ENCODE measurements around the gene TNNT2.

TNNT2 gene

GRCh38 chr1:201313086-201313485, 64.4 kb downstream of the TNNT2 start:
- Histone ChIP-seq H3K36me3 (ENCODE audit: control insufficient read depth in 5 of 5, insufficient read depth in 5 of 5, low read length in 5 of 5) (peaks cover 0 to 17% (median 6%) of the 10 kb centered on the region in 5 donors), H3K4me1 (ENCODE audit: control insufficient read depth in 5 of 5, insufficient read depth in 5 of 5, low read length in 5 of 5) (peaks cover 8 to 38% (median 26%) of the 10 kb centered on the region in 5 donors), H3K27ac (ENCODE audit: low read depth, low read length) (no peak overlapping the region), H3K27me3 (ENCODE audit: control insufficient read depth in 5 of 5, insufficient read depth in 4 of 5, low read length in 5 of 5) (peaks cover 0 to 13% (median 0%) of the 10 kb centered on the region in 5 donors), H3K9me3 (ENCODE audit: control insufficient read depth in 5 of 5, low read length in 5 of 5) (no peaks in the 10 kb centered on the region), H3K4me3 (ENCODE audit: low read depth in 1 of 5, low read length in 5 of 5) (no peak overlapping the region), H3K9ac (ENCODE audit: low read length in 5 of 5) (no peak overlapping the region)

DNA sequence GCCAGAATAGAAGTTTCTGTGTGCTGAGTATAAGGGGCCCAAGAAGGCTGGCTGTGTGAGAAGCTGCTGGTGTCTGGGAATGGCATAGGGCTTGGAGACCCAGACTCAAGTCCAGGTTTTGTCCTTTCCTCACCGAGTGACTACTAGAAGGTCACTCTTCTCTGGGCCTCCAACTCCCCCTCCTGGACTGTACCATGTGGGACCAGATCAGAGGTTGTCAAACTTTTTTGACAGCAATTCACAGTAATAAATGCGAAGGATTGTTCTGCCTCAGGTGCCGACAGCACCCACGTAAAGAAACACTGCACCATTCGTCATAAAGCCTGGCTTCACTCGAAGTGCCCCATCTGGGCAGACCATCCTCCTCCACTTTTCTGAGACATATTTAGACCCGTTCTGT, 65.2 kb downstream of the TNNT2 start:
- Histone ChIP-seq H3K36me3 (ENCODE audit: control insufficient read depth in 5 of 5, insufficient read depth in 5 of 5, low read length in 5 of 5) (peaks cover 0 to 10% (median 0%) of the 10 kb centered on the region in 5 donors), H3K27ac (ENCODE audit: low read depth, low read length) (no peak overlapping the region), H3K4me1 (ENCODE audit: control insufficient read depth in 5 of 5, insufficient read depth in 5 of 5, low read length in 5 of 5) (peaks cover 8 to 46% (median 33%) of the 10 kb centered on the region in 5 donors), H3K9me3 (ENCODE audit: control insufficient read depth in 5 of 5, low read length in 5 of 5) (no peaks in the 10 kb centered on the region), H3K9ac (ENCODE audit: low read length in 5 of 5) (no peak overlapping the region), H3K27me3 (ENCODE audit: control insufficient read depth in 5 of 5, insufficient read depth in 4 of 5, low read length in 5 of 5) (peaks cover 0 to 13% (median 0%) of the 10 kb centered on the region in 5 donors), H3K4me3 (ENCODE audit: low read depth in 1 of 5, low read length in 5 of 5) (no peak overlapping the region)

GRCh38 chr1:201311356-201312011, 66.0 kb downstream of the TNNT2 start:
- H3K4me1 ChIP-seq (ENCODE audit: control insufficient read depth in 5 of 5, insufficient read depth in 5 of 5, low read length in 5 of 5): peaks cover 8 to 51% (median 33%) of the 10 kb centered on the region in 5 donors
- peak overlapping the region in 1 of 5 donors; percentile 32 for H3K4me3 ChIP-seq (ENCODE audit: low read depth in 1 of 5, low read length in 5 of 5)
- H3K27me3 ChIP-seq (ENCODE audit: control insufficient read depth in 5 of 5, insufficient read depth in 4 of 5, low read length in 5 of 5): peaks cover 0 to 13% (median 0%) of the 10 kb centered on the region in 5 donors
- peaks cover 0 to 1% (median 0%) of the 10 kb centered on the region in 5 donors for H3K36me3 ChIP-seq (ENCODE audit: control insufficient read depth in 5 of 5, insufficient read depth in 5 of 5, low read length in 5 of 5)
- H3K9me3 ChIP-seq (ENCODE audit: control insufficient read depth in 5 of 5, low read length in 5 of 5): no peaks in the 10 kb centered on the region
- no peak overlapping the region for H3K9ac ChIP-seq (ENCODE audit: low read length in 5 of 5)
- peak overlapping the region; percentile 16 for H3K27ac ChIP-seq (ENCODE audit: low read depth, low read length)

DNA sequence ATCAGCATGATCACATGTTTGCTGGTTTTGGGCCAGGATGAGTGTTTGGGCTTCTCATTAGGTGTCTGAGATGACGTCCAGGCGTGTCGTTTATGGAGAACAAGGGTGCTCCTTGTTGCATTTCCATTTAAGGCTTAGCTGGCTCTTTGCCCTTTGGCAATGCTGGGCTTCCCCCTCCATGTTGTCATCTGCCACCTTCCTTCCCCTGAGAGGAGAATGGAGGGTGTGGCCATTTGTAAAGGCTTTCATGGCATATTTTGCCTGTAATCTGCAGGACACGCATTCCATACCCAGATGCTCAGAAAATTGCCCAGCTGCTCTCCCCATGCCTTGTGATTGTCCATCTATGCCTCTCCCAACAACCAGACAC, 66.5 kb downstream of the TNNT2 start:
- Histone ChIP-seq H3K27ac (ENCODE audit: low read depth, low read length) (peak overlapping the region; percentile 16), H3K36me3 (ENCODE audit: control insufficient read depth in 5 of 5, insufficient read depth in 5 of 5, low read length in 5 of 5) (no peaks in the 10 kb centered on the region), H3K9ac (ENCODE audit: low read length in 5 of 5) (no peak overlapping the region), H3K4me1 (ENCODE audit: control insufficient read depth in 5 of 5, insufficient read depth in 5 of 5, low read length in 5 of 5) (peaks cover 8 to 54% (median 33%) of the 10 kb centered on the region in 5 donors), H3K9me3 (ENCODE audit: control insufficient read depth in 5 of 5, low read length in 5 of 5) (no peaks in the 10 kb centered on the region), H3K4me3 (ENCODE audit: low read depth in 1 of 5, low read length in 5 of 5) (peak overlapping the region in 1 of 5 donors; percentile 32), H3K27me3 (ENCODE audit: control insufficient read depth in 5 of 5, insufficient read depth in 4 of 5, low read length in 5 of 5) (peaks cover 0 to 13% (median 0%) of the 10 kb centered on the region in 5 donors)

DNA sequence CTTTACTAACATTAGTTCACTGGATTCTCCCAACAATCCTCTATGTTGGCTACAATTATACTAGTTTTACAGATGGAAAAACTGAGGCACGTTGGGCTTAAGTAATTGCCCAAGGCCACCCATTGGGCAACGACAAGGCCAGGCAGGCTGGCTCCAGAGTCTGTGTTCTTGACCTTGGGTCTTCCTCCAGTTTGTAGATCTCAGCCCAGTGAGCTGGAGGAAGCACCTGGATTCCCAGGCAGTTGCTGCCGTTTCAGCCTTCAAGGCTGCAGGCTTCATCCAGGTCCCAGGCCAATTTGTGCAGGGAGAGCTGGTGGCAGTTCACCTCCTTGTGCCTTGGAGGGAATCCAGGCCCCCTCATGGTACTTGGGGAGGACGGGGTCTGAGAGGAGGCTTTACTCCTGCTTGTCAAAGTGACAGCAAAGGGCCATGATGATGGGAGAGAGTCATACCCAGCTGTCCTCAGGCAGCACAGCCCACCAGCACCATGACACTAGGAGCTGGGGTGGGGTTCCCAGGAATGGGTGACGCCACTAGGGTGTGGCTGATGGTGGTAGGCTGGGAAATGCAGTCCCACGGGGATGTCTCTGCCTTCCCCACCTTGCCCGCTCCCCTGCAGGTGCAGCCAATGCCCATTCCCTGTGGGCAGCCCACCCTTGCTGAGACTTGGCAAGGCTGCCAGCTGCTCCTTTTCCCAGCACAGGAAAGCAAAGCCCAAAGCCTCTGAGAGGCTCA, 67.1 kb downstream of the TNNT2 start:
- Histone ChIP-seq H3K36me3 (ENCODE audit: control insufficient read depth in 5 of 5, insufficient read depth in 5 of 5, low read length in 5 of 5) (no peaks in the 10 kb centered on the region), H3K27ac (ENCODE audit: low read depth, low read length) (peak overlapping the region; percentile 84), H3K9me3 (ENCODE audit: control insufficient read depth in 5 of 5, low read length in 5 of 5) (no peaks in the 10 kb centered on the region), H3K27me3 (ENCODE audit: control insufficient read depth in 5 of 5, insufficient read depth in 4 of 5, low read length in 5 of 5) (peaks cover 0 to 13% (median 0%) of the 10 kb centered on the region in 5 donors), H3K9ac (ENCODE audit: low read length in 5 of 5) (peak overlapping the region in 1 of 5 donors; percentile 34), H3K4me3 (ENCODE audit: low read depth in 1 of 5, low read length in 5 of 5) (no peak overlapping the region), H3K4me1 (ENCODE audit: control insufficient read depth in 5 of 5, insufficient read depth in 5 of 5, low read length in 5 of 5) (peaks cover 8 to 59% (median 33%) of the 10 kb centered on the region in 5 donors)

DNA sequence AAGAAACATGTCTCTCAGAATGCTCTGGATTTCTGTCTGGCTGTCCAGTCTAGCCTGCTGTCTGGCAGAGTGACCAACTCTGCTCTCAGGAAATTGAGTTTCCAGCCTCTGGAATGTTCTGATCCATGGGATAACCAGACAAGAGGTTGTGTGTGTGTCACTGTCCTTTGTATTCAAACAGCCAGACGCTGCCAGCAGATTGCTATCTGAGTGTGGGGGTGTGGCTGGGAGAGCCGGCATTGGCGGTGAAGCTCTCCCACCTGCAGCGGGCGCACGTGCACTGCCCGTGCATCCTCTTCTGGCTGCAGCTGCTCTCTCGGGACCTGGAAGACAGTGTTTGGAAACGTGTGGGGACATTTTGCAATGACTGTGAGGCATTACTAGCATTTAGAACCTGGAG, 68.1 kb downstream of the TNNT2 start:
- H3K4me1 ChIP-seq (ENCODE audit: control insufficient read depth in 5 of 5, insufficient read depth in 5 of 5, low read length in 5 of 5): peaks cover 8 to 61% (median 33%) of the 10 kb centered on the region in 5 donors
- H3K9me3 ChIP-seq (ENCODE audit: control insufficient read depth in 5 of 5, low read length in 5 of 5): no peaks in the 10 kb centered on the region
- H3K9ac ChIP-seq (ENCODE audit: low read length in 5 of 5): peak overlapping the region in 2 of 5 donors; percentile 50 to 56
- H3K4me3 ChIP-seq (ENCODE audit: low read depth in 1 of 5, low read length in 5 of 5): no peak overlapping the region
- no peaks in the 10 kb centered on the region for H3K36me3 ChIP-seq (ENCODE audit: control insufficient read depth in 5 of 5, insufficient read depth in 5 of 5, low read length in 5 of 5)
- H3K27ac ChIP-seq (ENCODE audit: low read depth, low read length): peak overlapping the region; percentile 84
- H3K27me3 ChIP-seq (ENCODE audit: control insufficient read depth in 5 of 5, insufficient read depth in 4 of 5, low read length in 5 of 5): peaks cover 0 to 9% (median 0%) of the 10 kb centered on the region in 5 donors
